ENCODE results near the gene DDIT4.
"Not testable (repeated sequence)": the region's sequence is repeated elsewhere in the genome, so short reads cannot be mapped to it uniquely, and the experiment has no call there.

The DDIT4 gene

GRCh38 chr10:72249176-72249862, 24.4 kb upstream of the DDIT4 start:
- not testable (repeated sequence) for H3K4me3 ChIP-seq (ENCODE audit: low read depth, low read length)

GRCh38 chr10:72250666-72251065, 23.1 kb upstream of the DDIT4 start:
- no peak overlapping the region for H3K4me3 ChIP-seq (ENCODE audit: low read depth, low read length)

- H3K4me3 ChIP-seq (ENCODE audit: low read depth, low read length), result no peak overlapping the region
These were observed 22.1 kb upstream of the DDIT4 start for GRCh38 chr10:72251635-72252034.

- no peak overlapping the region for H3K4me3 ChIP-seq (ENCODE audit: low read depth, low read length)
These were observed 20.8 kb upstream of the DDIT4 start for GRCh38 chr10:72252972-72253371.

DNA sequence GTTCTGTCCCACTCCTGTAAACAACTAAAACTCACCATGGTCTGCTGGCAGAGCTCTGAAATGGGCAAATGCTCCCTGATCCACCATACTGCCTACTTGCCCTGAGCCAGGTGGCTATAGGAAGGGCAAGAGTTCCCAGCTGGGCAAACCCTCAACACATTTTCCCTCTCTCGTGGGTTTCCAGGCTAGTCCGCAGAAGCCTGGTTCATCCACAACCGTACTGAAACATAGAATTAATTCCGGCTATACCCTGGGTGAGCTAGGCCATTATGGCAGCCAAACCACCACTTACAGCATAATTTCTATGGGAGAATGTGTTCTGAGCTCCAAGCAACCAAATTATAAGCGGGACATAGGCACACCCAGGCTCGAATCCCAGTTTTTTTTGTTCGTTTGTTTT, 20.1 kb upstream of the DDIT4 start:
- H3K4me3 ChIP-seq (ENCODE audit: low read depth, low read length), result no peak overlapping the region

- H3K4me3 ChIP-seq (ENCODE audit: low read depth, low read length), result no peak overlapping the region
These were observed 18.7 kb upstream of the DDIT4 start for GRCh38 chr10:72254813-72255568.

GRCh38 chr10:72255977-72256729, 17.6 kb upstream of the DDIT4 start:
- no peak overlapping the region for H3K4me3 ChIP-seq (ENCODE audit: low read depth, low read length)

DNA sequence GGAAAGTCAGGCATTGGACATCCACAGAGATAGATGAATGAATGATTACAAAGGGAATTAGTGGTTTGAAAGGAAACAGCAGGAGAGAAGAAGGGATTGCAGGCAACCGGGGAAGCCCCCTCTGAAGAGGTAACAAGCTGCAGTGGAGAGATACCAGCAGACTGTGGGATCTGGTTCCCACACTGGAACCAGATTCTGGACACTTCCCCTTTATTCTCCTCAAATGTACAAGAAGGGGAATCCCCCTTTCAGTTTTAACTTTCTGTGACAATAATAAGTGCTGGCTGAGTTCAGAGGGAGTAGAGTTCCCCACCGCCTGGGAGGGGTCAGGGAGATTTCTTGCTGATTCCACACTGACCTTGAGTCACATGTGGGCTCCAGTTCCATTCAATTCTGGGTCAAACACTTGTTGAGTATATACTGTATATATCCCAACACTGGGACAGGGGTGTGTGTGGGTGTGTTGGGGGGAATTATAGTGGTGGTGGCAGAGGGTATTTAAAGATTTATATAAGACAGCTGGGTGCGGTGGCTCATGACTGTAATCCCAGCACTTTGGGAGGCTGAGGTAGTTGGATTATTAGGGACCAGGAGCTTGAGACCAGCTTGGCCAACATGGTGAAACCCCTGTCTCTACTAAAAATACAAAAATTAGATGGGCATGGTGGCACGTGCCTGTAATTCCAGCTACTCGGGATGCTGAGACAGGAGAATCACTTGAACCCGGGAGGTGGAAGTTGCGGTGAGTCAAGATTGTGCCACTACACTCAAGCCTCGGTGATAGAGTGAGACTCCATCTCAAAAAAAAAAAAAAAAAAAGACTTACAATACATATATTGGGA, 16.5 kb upstream of the DDIT4 start:
- H3K4me3 ChIP-seq (ENCODE audit: low read depth, low read length), result no peak overlapping the region

DNA sequence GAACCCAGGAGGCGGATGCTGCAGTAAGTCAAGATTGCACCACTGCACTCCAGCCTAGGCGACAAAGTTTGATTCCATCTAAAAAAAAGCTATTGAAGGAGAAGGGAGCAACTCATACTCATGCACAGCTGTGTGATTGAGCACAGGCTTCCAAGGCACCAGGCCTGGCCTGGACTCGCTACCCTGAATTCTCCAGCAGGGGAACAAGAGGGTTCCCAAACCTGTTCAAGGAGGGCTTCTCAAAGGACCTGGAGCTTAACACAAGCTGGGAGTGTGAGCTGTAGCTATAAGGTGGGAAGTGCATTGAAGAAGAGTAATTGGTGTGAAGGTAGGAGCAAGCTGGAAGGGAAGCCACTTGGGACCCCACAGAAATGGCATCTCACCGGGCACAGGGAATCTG, 15.1 kb upstream of the DDIT4 start:
- H3K4me3 ChIP-seq (ENCODE audit: low read depth, low read length), result no peak overlapping the region

- H3K4me3 ChIP-seq (ENCODE audit: low read depth, low read length), result no peak overlapping the region
These were observed 14.1 kb upstream of the DDIT4 start for GRCh38 chr10:72259491-72260238.

GRCh38 chr10:72260239-72260975, 13.3 kb upstream of the DDIT4 start:
- no peak overlapping the region for H3K4me3 ChIP-seq (ENCODE audit: low read depth, low read length)

- H3K4me3 ChIP-seq (ENCODE audit: low read depth, low read length), result peak overlapping the region; percentile 35
These were observed 12.5 kb upstream of the DDIT4 start for GRCh38 chr10:72260976-72261783.

GRCh38 chr10:72261784-72262404, 11.8 kb upstream of the DDIT4 start:
- no peak overlapping the region for H3K4me3 ChIP-seq (ENCODE audit: low read depth, low read length)

GRCh38 chr10:72263613-72264241, 10.0 kb upstream of the DDIT4 start:
- no peak overlapping the region for H3K4me3 ChIP-seq (ENCODE audit: low read depth, low read length)

DNA sequence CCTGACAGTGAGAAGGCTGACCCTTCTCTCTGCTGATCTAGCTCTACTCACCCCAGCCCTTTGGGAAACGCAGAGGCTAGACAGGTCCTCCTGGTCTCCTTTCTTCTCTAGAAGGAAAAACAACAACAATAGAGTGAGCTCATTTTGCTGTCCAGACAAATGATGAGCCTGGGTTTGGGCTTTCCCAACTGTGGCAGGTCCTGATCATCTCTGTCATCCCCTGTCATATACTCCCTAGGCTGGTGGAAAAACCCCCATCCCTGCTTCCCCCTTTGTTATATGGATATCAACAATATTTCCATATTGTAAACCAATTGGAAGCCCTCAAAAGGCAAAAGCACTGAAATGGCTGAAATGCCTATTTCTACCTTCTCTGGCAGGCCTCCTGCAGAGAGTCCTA, 9.2 kb upstream of the DDIT4 start:
- no peak overlapping the region for H3K4me3 ChIP-seq (ENCODE audit: low read depth, low read length)

DNA sequence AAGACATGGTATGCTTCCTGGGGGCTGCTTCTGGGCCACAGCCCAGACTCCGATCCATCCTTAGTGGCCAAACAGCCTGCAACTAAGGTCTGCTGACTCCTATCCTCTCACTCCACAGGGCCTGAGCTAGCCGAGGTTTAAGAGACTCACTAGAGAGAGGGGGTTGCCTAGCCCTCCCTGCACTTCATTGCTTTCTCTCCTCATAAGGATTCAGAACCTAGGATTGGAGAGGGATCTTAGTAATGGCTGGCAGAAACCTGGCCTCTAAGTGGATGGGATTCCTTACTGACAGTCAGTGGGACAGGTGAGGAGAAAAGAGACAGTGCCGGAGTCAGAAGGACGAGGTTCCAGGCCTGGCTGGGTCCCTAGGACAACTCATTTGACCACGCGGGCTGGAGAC, 8.2 kb upstream of the DDIT4 start:
- no peak overlapping the region for H3K4me3 ChIP-seq (ENCODE audit: low read depth, low read length)

DNA sequence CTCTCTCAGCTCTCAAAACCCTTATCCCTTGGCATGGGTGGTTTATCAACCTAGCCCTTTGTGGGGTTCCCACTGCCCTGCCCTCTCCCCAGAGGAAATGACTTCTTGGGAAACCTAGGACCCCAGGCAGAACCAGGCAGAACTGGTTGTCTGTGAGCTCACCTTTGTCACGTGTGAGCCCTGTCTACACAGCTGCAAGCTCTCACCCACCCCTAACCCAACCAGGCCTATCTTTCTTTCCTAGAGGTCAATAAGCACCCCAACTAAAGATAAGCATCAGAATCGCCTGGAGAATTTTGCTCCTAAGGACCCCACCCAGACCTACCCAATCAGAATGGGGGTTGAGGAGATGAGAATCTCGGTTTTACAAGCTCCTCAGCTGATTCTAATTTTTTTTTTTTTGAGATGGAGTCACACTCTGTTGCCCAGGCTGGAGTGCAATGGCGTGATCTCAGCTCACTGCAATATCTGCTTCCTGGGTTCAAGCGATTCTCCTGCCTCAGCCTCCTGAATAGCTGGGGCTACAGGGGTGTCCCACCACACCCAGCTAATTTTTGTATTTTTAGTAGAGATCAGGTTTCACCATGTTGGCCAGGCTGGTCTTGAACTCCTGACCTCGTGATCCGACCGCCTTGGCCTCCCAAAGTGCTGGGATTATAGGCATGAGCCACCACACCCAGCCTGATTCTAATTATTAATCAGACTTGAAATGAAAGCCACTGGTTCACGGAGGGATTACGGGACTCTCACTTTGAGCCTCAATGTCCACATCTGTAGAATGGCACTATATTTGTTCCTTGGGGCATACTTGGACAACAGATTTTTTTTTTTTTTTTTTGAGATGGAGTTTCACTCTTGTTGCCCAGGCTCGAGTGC, 7.5 kb upstream of the DDIT4 start:
- no peak overlapping the region for H3K4me3 ChIP-seq (ENCODE audit: low read depth, low read length)
